Panc1 (cell line): ENCODE results near the gene CCDC197. TPM values are rescaled to one million over a fixed set of nuclear protein-coding genes. Genes with fewer than 3 reads are reported as not detected.

Experiments used
- ATAC-seq: fragments of 200-7000 bp; cut with Tn5 transposase; 2 replicates; pipeline ENCODE4 v1.9.1; 2020; ENCODE audit warnings: mild to moderate bottlenecking, moderate library complexity
- BruUV-seq: library from RNA; stranded (reverse); fragments of 400-500 nt; replicated peaks from 2 replicates; lab custom pipeline; 2021; lab: Mats Ljungman, UMichigan
- CTCF ChIA-PET: fragments of 300-600 bp; sonication (Branson Sonifier 250); formaldehyde crosslinking; loops from one replicate; lab custom pipeline; 2022; ENCODE audit warnings: antibody characterized with exemption; lab: Charles Lee
- POLR2A ChIA-PET: fragments of 300-600 bp; sonication (Branson Sonifier 250); formaldehyde crosslinking; loops from one replicate; lab custom pipeline; 2022; ENCODE audit warnings: antibody characterized with exemption; lab: Charles Lee
- DNase-seq: peaks from one replicate; pipeline ENCODE4 v3.0.0-alpha.2; 2010; ENCODE audit warnings: low read depth, low spot score
- H3K27ac ChIP-seq: 2 replicates; pipeline ENCODE4 v1.5.1; 2011; ENCODE audit warnings: mild to moderate bottlenecking, low read length, inconsistent platforms
- H3K27me3 ChIP-seq: fragments of 200-500 bp; sonication (Bioruptor generic); 2 replicates; pipeline ENCODE4 v1.6.0; 2014; ENCODE audit warnings: low read length, inconsistent platforms; ENCODE audit not compliant: control insufficient read depth, insufficient read depth
- H3K36me3 ChIP-seq: fragments of 200-500 bp; sonication (Bioruptor generic); 2 replicates; pipeline ENCODE4 v1.5.1; 2014; ENCODE audit warnings: inconsistent platforms, mild to moderate bottlenecking, low read length, moderate library complexity; ENCODE audit not compliant: control insufficient read depth, insufficient read depth
- H3K4me1 ChIP-seq: 2 replicates; pipeline ENCODE4 v1.5.1; 2011; ENCODE audit warnings: inconsistent platforms, mild to moderate bottlenecking, low read length, moderate library complexity; ENCODE audit not compliant: control insufficient read depth, insufficient read depth
- H3K4me3 ChIP-seq, 2 experiments: 2 replicates each; pipeline ENCODE4 v1.5.1; 2011 to 2012; ENCODE audit warnings: low read depth in 2 of 2, low read length in 2 of 2, mild to moderate bottlenecking in 2 of 2, inconsistent platforms in 1 of 2, moderate library complexity in 1 of 2
- H3K9me3 ChIP-seq: fragments of 200-500 bp; sonication (Bioruptor generic); 2 replicates; pipeline ENCODE4 v1.5.1; 2014; ENCODE audit warnings: low read depth, mild to moderate bottlenecking, inconsistent platforms, low read length, moderate library complexity; ENCODE audit not compliant: control insufficient read depth, insufficient read depth
- POLR2AphosphoS5 ChIP-seq: IDR thresholded peaks from 2 replicates; pipeline ENCODE4 v1.6.1; 2012; ENCODE audit warnings: mild to moderate bottlenecking, low read depth, low read length, moderate library complexity
- SIN3A ChIP-seq: IDR thresholded peaks from 2 replicates; pipeline ENCODE4 v1.6.1; 2012; ENCODE audit warnings: low read depth, mild to moderate bottlenecking, low read length, moderate library complexity, borderline replicate concordance; ENCODE audit not compliant: insufficient read depth
- TCF7L2 ChIP-seq: IDR thresholded peaks from 2 replicates; pipeline ENCODE4 v1.6.1; 2011; ENCODE audit warnings: mild to moderate bottlenecking, low read depth, low read length, inconsistent platforms
- in situ Hi-C: cut with HindIII; loops from 2 replicates; pipeline ENCODE4 v1.10.0; 2016; ENCODE audit warnings: low sequenced_read_pairs, low pct_unique_long_range_greater_than_20kb
- intact Hi-C: fragments of 100-400 bp; cut with micrococcal nuclease; formaldehyde crosslinking; loops from one replicate; pipeline ENCODE4 v1.10.0; 2022; ENCODE audit not compliant: unreplicated experiment
- total RNA-seq: library from RNA; stranded (reverse); gene quantifications from one replicate; pipeline ENCODE4 v1.2.1, GENCODE V29; 2021; ENCODE audit not compliant: unreplicated experiment
- TF ChIP-seq, protein P1 (sequence below): fragments of 450-650 bp; IDR thresholded peaks from 2 replicates; pipeline ENCODE4 v1.5.1; 2017; ENCODE audit warnings: mild to moderate bottlenecking
- TF ChIP-seq, protein P2 (sequence below), 2 experiments: IDR thresholded peaks; 2 replicates each; pipeline ENCODE4 v1.6.1; 2011 to 2012; ENCODE audit warnings: low read depth in 2 of 2, control low read depth in 1 of 2, low read length in 1 of 2, mild to moderate bottlenecking in 1 of 2, moderate library complexity in 1 of 2; ENCODE audit not compliant: insufficient read depth in 1 of 2

Gene CCDC197
- total RNA-seq, 1 experiment from 2014 or later, result not detected

DNA sequence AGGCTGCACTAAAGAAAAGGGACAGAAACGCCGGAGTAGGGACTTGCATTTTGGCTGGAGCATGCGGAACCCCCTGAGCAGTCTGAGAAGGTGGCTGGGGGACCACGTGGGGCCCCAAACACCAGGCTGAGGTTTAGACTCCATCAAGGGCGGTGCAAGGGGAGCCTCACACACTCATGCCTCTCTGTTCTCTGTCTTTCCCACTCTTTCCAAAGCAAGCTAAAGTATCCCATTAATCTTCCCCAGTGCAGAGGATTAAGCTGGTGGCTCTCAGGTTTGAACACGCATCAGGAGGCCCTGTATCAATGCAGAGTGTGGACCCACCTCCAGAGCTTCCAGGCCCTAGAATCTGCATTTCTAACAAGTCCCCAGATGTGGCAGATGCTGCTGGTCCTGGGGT, 13.5 kb downstream of the CCDC197 start:
- DNase-seq (no peak), ATAC-seq (no peak)
- Histone ChIP-seq H3K27ac (no peak overlapping the region), H3K27me3 (no peaks in the 10 kb centered on the region), H3K9me3 (no peaks in the 10 kb centered on the region), H3K4me3 (no peak overlapping the region), H3K4me1 (no peaks in the 10 kb centered on the region), H3K36me3 (no peaks in the 10 kb centered on the region)
- ChIA-PET CTCF (no interaction called here), POLR2A (no interaction called here)
- BruUV-seq, result no TSS peak
- in situ Hi-C loops, result no loop called here
- intact Hi-C loops, result no loop called here
- TF ChIP-seq TCF7L2 (no peak), POLR2AphosphoS5 (no peak), SIN3A (no peak)
- TF ChIP-seq, protein P1, sequence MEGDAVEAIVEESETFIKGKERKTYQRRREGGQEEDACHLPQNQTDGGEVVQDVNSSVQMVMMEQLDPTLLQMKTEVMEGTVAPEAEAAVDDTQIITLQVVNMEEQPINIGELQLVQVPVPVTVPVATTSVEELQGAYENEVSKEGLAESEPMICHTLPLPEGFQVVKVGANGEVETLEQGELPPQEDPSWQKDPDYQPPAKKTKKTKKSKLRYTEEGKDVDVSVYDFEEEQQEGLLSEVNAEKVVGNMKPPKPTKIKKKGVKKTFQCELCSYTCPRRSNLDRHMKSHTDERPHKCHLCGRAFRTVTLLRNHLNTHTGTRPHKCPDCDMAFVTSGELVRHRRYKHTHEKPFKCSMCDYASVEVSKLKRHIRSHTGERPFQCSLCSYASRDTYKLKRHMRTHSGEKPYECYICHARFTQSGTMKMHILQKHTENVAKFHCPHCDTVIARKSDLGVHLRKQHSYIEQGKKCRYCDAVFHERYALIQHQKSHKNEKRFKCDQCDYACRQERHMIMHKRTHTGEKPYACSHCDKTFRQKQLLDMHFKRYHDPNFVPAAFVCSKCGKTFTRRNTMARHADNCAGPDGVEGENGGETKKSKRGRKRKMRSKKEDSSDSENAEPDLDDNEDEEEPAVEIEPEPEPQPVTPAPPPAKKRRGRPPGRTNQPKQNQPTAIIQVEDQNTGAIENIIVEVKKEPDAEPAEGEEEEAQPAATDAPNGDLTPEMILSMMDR, result no peak
- TF ChIP-seq, protein P2, sequence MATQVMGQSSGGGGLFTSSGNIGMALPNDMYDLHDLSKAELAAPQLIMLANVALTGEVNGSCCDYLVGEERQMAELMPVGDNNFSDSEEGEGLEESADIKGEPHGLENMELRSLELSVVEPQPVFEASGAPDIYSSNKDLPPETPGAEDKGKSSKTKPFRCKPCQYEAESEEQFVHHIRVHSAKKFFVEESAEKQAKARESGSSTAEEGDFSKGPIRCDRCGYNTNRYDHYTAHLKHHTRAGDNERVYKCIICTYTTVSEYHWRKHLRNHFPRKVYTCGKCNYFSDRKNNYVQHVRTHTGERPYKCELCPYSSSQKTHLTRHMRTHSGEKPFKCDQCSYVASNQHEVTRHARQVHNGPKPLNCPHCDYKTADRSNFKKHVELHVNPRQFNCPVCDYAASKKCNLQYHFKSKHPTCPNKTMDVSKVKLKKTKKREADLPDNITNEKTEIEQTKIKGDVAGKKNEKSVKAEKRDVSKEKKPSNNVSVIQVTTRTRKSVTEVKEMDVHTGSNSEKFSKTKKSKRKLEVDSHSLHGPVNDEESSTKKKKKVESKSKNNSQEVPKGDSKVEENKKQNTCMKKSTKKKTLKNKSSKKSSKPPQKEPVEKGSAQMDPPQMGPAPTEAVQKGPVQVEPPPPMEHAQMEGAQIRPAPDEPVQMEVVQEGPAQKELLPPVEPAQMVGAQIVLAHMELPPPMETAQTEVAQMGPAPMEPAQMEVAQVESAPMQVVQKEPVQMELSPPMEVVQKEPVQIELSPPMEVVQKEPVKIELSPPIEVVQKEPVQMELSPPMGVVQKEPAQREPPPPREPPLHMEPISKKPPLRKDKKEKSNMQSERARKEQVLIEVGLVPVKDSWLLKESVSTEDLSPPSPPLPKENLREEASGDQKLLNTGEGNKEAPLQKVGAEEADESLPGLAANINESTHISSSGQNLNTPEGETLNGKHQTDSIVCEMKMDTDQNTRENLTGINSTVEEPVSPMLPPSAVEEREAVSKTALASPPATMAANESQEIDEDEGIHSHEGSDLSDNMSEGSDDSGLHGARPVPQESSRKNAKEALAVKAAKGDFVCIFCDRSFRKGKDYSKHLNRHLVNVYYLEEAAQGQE (IDR thresholded peaks at IDR 0.05; ENCODE audit: insufficient read depth in 1 of 2, low read depth in 2 of 2, low read length in 1 of 2), result no peak

GRCh38 chr14:94011795-94012194, 14.7 kb downstream of the CCDC197 start:
- TF ChIP-seq SIN3A (no peak), TCF7L2 (no peak), POLR2AphosphoS5 (no peak)
- TF ChIP-seq, protein P2 (IDR thresholded peaks at IDR 0.05; ENCODE audit: insufficient read depth in 1 of 2, low read depth in 2 of 2, low read length in 1 of 2), result no peak
- TF ChIP-seq, protein P1, result no peak
- ATAC-seq, result no peak
- in situ Hi-C loops (no loop called here), intact Hi-C loops (no loop called here)
- ChIA-PET CTCF (no interaction called here), POLR2A (no interaction called here)
- no peak overlapping the region for H3K4me3 ChIP-seq
- no peaks in the 10 kb centered on the region for H3K4me1 ChIP-seq
- no peak for DNase-seq
- H3K27me3 ChIP-seq, result no peaks in the 10 kb centered on the region
- no peaks in the 10 kb centered on the region for H3K36me3 ChIP-seq
- no TSS peak for BruUV-seq
- no peak overlapping the region for H3K27ac ChIP-seq
- no peaks in the 10 kb centered on the region for H3K9me3 ChIP-seq
